OCI-LY3 (cell line): Measurements from ENCODE around the gene EXOC4.

Source experiments
- EZH2phosphoT487 ChIP-seq: fragments of 200-600 bp; shearing (Covaris generic); IDR thresholded peaks from 2 replicates; pipeline ENCODE4 v1.6.1; 2018; ENCODE audit warnings: antibody characterized with exemption, mixed run types, low read depth
- TF ChIP-seq, protein P1 (sequence below): fragments of 200-600, 300-600 bp; sonication (generic); IDR thresholded peaks from 2 replicates; pipeline ENCODE4 v1.5.1; 2014; ENCODE audit warnings: antibody characterized with exemption, low read length, low read depth

GRCh38 chr7:133923974-133924373 is 671.1 kb downstream of the EXOC4 start:
- TF ChIP-seq EZH2phosphoT487: no peak
- TF ChIP-seq, protein P1, sequence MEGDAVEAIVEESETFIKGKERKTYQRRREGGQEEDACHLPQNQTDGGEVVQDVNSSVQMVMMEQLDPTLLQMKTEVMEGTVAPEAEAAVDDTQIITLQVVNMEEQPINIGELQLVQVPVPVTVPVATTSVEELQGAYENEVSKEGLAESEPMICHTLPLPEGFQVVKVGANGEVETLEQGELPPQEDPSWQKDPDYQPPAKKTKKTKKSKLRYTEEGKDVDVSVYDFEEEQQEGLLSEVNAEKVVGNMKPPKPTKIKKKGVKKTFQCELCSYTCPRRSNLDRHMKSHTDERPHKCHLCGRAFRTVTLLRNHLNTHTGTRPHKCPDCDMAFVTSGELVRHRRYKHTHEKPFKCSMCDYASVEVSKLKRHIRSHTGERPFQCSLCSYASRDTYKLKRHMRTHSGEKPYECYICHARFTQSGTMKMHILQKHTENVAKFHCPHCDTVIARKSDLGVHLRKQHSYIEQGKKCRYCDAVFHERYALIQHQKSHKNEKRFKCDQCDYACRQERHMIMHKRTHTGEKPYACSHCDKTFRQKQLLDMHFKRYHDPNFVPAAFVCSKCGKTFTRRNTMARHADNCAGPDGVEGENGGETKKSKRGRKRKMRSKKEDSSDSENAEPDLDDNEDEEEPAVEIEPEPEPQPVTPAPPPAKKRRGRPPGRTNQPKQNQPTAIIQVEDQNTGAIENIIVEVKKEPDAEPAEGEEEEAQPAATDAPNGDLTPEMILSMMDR: no peak
